ENCODE data around the gene CAMK1D.
"Not testable (repeated sequence)": the region's sequence is repeated elsewhere in the genome, so short reads cannot be mapped to it uniquely, and the experiment has no call there.

The CAMK1D gene

DNA sequence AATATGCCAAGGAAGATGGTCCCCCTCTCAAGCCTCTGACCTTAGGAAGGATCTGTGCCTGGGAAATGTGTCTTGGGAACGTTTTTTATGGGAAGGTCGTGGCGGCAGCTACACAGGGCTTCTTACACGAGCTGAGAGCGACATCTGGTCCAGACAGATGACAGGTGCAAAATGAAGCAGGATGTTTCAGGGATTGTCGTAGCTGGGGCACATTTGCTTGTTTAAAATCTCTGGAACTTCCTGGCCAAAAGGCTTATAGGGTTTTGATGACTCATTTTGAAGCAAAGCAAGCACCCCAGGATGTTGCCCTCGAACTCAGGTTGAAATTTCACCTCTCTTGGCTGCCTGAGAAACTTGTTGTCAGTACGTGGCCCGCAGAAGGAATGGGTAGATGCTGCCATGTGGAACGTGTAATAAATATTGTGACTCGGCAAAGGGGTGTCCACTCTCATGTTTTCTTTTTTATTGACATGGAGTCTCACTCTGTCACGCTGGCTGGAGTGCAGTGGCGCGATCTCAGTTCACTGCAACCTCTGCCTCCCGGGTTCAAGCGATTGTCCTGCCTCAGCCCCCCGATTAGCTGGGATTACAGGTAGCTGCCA, 117.5 kb downstream of the CAMK1D start:
- no peak for DNase-seq (ENCODE audit: low spot score)

DNA sequence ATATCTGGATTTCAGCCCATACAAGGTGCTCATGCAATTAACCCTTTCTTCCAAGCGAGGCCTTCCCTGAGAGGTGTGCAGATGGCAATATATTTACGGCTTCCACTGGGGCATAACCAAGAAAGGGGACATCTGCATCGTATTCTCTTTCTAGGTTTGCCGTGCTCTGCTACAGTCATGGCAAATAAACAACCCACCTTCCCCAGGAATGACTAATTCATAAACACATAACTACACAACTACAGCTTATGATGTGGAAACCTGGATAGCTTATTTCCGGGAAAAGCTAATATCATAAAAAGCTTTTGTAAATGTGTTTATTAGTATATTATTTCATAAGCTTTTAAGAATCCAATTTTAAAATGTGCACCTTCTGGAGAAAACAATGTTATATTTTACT, 120.0 kb downstream of the CAMK1D start:
- DNase-seq (ENCODE audit: low spot score): no peak

GRCh38 chr10:12470719-12471118, 121.4 kb downstream of the CAMK1D start:
- DNase-seq (ENCODE audit: low spot score): no peak

GRCh38 chr10:12471135-12471534, 121.8 kb downstream of the CAMK1D start:
- DNase-seq (ENCODE audit: low spot score): no peak

DNA sequence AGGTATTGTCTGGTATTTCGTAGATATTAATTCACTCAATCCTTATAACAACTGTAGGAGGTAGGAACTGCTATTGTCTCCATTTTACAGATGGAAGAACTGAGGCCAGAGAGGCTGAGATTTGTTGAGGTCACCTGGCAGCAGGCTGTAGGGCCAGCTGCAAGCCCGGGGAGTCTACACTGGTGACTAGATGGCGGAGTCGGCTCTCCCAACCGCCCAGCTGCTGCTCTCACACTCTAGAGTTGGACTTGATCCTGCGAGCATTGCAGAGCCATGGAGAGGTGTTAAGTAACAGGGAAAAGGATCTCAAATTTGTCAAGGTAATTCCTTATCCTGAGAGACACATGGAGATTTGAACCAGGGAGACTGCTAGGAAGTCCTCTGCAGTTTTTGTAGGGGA, 124.1 kb downstream of the CAMK1D start:
- DNase-seq (ENCODE audit: low spot score): no peak

- no peak for DNase-seq (ENCODE audit: low spot score)
Observed at GRCh38 chr10:12474727-12475412, 125.5 kb downstream of the CAMK1D start.

GRCh38 chr10:12476656-12477055, 127.3 kb downstream of the CAMK1D start:
- DNase-seq (ENCODE audit: low spot score): no peak

DNA sequence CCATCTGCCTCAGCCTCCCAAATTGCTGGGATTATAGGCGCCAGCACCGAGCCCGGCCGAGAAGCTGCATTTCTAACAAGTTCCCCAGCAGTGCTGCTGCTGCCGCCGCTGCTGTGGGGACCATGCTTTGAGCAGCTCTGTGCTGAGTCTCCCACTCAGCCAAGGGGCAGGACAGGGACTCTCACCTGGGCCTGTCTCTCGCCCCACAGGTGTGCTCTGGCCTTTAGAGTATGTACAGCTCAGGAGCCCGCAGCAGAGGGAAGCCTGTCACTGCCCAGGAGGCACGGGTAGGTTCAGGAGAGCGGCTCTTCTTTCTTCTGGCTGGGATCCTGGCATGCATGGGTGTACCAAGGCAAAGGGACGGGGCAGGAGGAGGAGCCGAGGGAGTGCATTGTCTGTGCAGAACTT, 130.1 kb downstream of the CAMK1D start:
- DNase-seq (ENCODE audit: low spot score): no peak

- DNase-seq (ENCODE audit: low spot score): no peak
Observed at GRCh38 chr10:12479924-12480323, 130.6 kb downstream of the CAMK1D start.

GRCh38 chr10:12480440-12480839, 131.1 kb downstream of the CAMK1D start:
- DNase-seq (ENCODE audit: low spot score): no peak

- DNase-seq (ENCODE audit: low spot score): no peak
Observed at GRCh38 chr10:12481924-12482323, 132.6 kb downstream of the CAMK1D start.

- DNase-seq (ENCODE audit: low spot score): no peak
Observed at GRCh38 chr10:12482587-12482986, 133.2 kb downstream of the CAMK1D start.

DNA sequence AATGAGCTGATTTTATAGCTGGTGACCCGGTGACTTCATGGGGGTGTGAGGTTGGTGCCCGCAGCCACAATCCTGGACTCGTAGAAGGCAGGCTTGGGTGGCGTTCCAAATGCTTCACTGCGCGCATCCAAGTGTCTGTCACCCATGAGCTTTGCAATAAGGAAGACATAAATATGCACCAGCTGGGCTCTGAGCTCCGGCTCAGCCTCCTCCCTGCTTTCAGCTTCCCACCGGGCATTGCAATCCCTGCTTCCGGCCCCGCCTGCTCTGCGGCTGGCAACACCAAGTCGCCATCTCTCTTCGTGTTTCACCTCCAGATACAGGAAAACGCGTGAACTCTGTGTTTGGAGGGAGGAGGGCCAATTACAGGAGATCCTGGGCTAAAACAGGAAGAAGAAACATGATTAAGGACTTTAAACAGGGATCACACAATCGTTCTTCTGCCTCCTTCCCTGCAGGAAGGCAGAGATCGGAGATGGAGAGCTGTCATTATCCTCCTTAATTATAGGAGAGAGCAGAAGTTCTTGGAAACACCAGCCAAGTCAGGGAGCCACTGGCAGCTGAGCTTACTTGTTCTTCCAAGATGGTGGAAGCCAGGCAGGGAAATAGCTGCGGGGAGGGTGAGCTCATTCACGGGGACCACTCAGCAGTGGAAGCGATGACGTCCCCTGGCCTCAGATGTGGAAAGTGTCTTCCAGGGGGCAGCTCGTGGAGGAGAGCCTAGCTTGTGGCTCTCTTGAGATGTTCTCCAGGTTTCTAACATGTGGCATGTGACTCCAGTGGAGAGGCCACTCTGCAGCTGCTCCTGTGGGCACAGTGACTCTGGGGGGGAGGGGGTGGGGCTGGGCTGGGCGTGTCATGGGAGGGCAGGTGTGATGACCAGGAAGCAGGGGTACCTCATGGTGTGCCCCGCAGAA, 134.9 kb downstream of the CAMK1D start:
- peak; percentile 65 for DNase-seq (ENCODE audit: low spot score)

- peak; percentile 40 for DNase-seq (ENCODE audit: low spot score)
Observed at GRCh38 chr10:12484941-12485805, 135.8 kb downstream of the CAMK1D start.

GRCh38 chr10:12487366-12487765, 138.0 kb downstream of the CAMK1D start:
- no peak for DNase-seq (ENCODE audit: low spot score)

DNA sequence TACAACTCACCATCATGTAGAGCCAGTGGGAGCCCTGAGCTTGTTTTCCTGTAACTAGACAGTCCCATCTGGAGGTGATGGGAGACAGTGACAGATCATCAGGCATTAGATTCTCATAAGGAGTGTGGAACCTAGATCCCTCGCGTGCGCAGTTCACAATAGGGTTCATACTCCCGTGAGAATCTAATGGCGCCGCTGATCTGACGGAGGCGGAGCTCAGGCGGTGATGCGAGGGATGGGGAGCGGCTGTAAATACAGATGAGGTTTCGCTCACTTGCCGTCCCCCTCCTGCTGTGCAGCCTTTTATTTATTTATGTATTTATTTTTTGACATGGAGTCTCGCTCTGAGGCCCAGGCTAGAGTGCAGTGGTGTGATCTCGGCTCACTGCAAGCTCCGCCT, 139.3 kb downstream of the CAMK1D start:
- no peak for DNase-seq (ENCODE audit: low spot score)

DNA sequence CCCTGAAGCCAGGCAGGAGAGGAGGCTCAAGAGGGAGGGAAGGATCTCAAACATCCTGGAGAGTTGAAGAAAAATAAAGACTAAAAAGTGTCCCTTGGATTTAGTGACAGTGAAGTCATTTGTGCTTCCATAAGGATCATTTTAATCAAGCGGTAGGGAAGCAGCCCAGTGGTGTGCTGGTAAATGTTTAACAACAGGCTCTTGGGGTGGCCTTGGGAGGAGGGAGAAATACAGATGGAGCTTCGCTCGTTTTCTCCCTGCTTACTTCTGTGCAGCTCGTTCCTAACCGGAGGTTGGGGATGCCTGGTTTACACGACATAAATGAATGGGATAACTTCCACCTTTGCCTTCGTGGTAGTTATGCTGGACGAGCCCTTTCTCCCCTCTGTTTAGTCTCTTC, 140.0 kb downstream of the CAMK1D start:
- DNase-seq (ENCODE audit: low spot score): no peak

DNA sequence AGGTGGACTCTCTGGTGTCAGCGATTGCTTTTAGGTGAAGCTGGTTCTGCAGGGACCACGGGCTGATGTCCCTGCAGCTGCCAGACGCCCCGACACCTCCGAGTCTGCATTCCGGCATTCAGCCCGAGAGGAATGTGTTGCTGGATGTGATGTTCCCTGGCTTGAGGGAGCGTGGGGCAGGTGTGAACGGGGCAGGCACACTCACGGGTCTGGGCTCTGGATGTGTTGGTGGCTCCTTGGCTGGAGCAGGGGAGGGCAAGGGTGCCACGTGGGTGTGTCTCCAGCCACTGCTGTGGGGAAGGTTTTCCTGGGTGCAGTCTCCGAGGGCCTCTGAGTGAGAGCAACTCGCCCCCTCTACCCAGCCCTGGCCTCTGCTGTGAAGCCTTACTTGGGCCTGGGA, 140.5 kb downstream of the CAMK1D start:
- DNase-seq (ENCODE audit: low spot score): no peak

DNA sequence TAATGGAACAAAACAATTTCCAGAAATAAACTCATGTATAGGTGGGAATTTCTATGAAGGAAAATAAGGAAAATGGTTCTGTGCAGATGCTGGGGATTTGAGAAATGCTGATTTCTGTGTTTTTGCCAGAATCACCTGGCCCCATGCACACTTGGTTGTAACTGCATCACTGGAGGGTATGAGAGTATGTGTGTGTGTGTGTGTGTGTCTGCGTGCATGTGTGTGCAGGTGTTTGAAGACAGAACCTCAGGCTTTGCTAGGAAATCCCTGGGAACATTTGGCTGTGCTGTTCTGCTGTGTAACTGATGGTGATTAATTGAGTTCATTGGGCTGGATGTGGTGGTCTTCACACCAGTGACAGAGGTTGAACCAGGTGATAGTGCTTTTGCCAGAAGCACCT, 141.6 kb downstream of the CAMK1D start:
- DNase-seq (ENCODE audit: low spot score): no peak

- no peak for DNase-seq (ENCODE audit: low spot score)
Observed at GRCh38 chr10:12491491-12491890, 142.1 kb downstream of the CAMK1D start.

GRCh38 chr10:12492016-12492415, 142.7 kb downstream of the CAMK1D start:
- DNase-seq (ENCODE audit: low spot score): no peak

- DNase-seq (ENCODE audit: low spot score): not testable (repeated sequence)
Observed at GRCh38 chr10:12497046-12497445, 147.7 kb downstream of the CAMK1D start.
